ENCODE results near the gene ZDHHC14.

Gene ZDHHC14

GRCh38 chr6:157496534-157497095 is 115.6 kb downstream of the ZDHHC14 start:
- no peak for DNase-seq

GRCh38 chr6:157497579-157497978 is 116.6 kb downstream of the ZDHHC14 start:
- no peak for DNase-seq

GRCh38 chr6:157498817-157499216 is 117.8 kb downstream of the ZDHHC14 start:
- no peak for DNase-seq

GRCh38 chr6:157500022-157500421 is 119.0 kb downstream of the ZDHHC14 start:
- no peak for DNase-seq

- DNase-seq, result no peak
These were observed 122.2 kb downstream of the ZDHHC14 start for GRCh38 chr6:157503018-157503747.

- DNase-seq, result no peak
These were observed 125.0 kb downstream of the ZDHHC14 start for GRCh38 chr6:157505912-157506491.

GRCh38 chr6:157510323-157511188 is 129.6 kb downstream of the ZDHHC14 start:
- DNase-seq, result no peak

- no peak for DNase-seq
These were observed 130.8 kb downstream of the ZDHHC14 start for GRCh38 chr6:157511682-157512381.

GRCh38 chr6:157512382-157512682 is 131.3 kb downstream of the ZDHHC14 start:
- no peak for DNase-seq

- DNase-seq, result no peak
These were observed 132.1 kb downstream of the ZDHHC14 start for GRCh38 chr6:157513004-157513603.

GRCh38 chr6:157513619-157514485 is 132.9 kb downstream of the ZDHHC14 start:
- no peak for DNase-seq

- no peak for DNase-seq
These were observed 133.9 kb downstream of the ZDHHC14 start for GRCh38 chr6:157514659-157515496.

- DNase-seq, result no peak
These were observed 135.5 kb downstream of the ZDHHC14 start for GRCh38 chr6:157516319-157517026.

- no peak for DNase-seq
These were observed 136.8 kb downstream of the ZDHHC14 start for GRCh38 chr6:157517601-157518359.

GRCh38 chr6:157518397-157519250 is 137.6 kb downstream of the ZDHHC14 start:
- no peak for DNase-seq

- DNase-seq, result no peak
These were observed 138.5 kb downstream of the ZDHHC14 start for GRCh38 chr6:157519255-157520116.

GRCh38 chr6:157520117-157520406 is 139.1 kb downstream of the ZDHHC14 start:
- no peak for DNase-seq

Measured in stimulated activated CD4-positive, alpha-beta T cell treated with anti-CD3 and anti-CD28 coated beads, Interleukin-12 subunit alpha, Interleukin-12 subunit beta, amount 100 ng/mL, for 4 hours (primary cell).